GM20000 (cell line): ENCODE results near the gene SPAG8.

Source experiments
- DNase-seq: peaks from one replicate; pipeline ENCODE4 v3.0.0; 2012; ENCODE audit warnings: low spot score
- TF ChIP-seq, protein P1 (sequence below): IDR thresholded peaks from 2 replicates; pipeline ENCODE4 v1.5.1; 2012; ENCODE audit warnings: mild to moderate bottlenecking, control low read depth; ENCODE audit errors: extremely low read depth, missing control alignments

SPAG8 gene

DNA sequence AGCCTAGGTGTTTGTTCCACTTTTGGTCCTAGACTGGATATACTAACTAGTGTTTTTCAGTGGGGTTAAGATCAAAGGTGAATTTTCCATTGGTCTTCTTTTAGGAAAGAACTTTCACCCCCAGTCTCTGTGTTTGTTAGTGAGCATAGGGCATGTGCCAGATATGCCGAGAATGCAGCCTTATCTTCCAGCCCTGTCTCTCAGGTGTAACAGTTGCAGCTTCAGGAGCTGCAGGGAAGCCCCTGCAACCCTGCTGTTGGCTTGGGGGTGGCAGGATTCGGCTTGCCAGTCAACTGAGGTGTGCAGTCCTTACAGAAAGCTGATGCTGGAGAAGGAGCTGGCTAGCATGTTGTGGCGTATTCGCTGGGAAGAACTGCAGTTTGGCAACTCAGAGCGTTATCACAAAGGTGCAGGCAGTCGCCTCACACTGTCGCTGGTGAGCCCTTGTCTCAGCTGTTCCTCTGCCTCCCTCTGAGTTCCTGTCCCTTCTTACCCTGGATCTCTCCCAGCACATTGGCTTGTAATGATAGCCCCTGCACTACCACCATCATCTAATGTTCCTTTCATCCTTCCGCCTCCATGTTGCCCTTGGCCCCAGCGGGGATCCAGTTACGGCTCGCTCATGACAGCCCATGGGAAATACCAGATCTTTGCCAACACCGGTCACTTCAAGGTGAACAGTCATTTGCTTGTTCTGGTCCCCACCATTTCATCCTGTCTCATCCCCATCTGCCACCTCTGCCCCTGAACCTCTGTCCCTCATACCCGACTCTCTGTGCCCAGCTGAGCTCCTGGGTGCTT, 10.5 kb downstream of the SPAG8 start:
- no peak for DNase-seq
- TF ChIP-seq, protein P1, sequence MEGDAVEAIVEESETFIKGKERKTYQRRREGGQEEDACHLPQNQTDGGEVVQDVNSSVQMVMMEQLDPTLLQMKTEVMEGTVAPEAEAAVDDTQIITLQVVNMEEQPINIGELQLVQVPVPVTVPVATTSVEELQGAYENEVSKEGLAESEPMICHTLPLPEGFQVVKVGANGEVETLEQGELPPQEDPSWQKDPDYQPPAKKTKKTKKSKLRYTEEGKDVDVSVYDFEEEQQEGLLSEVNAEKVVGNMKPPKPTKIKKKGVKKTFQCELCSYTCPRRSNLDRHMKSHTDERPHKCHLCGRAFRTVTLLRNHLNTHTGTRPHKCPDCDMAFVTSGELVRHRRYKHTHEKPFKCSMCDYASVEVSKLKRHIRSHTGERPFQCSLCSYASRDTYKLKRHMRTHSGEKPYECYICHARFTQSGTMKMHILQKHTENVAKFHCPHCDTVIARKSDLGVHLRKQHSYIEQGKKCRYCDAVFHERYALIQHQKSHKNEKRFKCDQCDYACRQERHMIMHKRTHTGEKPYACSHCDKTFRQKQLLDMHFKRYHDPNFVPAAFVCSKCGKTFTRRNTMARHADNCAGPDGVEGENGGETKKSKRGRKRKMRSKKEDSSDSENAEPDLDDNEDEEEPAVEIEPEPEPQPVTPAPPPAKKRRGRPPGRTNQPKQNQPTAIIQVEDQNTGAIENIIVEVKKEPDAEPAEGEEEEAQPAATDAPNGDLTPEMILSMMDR = no peak

DNA sequence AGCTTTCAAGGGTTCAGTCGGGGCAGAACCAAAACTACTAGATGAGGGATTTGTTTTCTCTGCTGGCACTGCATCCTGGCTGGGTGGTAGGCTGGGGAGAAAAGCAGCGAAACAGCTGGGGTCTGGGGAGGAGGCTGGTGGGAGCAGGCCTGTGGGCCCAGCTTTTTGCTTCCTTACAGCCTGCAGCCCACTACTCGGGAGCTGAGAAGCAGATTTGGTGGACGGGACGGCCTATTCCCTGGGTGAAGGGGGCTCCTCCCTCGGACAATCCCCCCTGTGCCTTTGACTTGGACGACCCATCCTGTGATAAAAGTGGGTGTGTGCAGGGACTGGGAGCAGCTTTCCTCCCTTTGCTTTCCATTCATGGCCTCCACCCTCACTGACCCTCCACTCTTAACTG, 11.5 kb downstream of the SPAG8 start:
- DNase-seq = no peak
- TF ChIP-seq, protein P1 = no peak

DNA sequence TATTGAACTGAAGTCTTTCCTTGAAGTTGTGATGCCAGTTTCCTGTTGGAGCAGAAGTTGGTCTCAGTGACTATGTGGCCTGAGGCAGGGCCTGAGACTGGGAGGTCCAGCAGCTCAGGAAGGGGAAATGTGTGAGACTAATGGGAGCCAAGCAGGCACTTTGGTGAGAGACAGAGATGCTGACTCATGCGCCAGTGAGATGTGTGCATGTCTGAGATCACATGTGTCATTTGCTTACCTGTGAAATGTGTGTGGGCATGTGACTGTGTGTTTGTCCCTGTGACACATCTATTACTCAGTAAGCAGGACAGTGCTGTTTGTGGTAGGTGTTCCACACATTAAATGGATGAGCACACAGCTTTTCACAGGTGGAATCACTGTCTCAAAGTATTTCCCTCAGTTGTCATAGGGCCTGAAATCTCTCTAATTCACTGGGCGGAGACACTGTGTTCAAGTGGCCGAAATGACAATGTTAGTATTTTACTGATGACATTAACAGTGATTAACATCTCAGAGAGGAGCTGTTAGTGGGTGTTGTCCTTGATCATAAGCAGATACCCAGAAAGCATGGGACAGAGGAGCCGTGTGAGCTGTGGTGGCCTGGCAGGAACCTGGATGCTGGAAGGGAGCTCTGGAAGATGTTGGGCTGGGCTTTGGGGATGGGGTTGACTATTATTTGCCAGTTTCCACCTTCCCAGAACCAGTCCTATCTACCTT, 13.2 kb downstream of the SPAG8 start:
- DNase-seq = no peak
- TF ChIP-seq, protein P1 = no peak

DNA sequence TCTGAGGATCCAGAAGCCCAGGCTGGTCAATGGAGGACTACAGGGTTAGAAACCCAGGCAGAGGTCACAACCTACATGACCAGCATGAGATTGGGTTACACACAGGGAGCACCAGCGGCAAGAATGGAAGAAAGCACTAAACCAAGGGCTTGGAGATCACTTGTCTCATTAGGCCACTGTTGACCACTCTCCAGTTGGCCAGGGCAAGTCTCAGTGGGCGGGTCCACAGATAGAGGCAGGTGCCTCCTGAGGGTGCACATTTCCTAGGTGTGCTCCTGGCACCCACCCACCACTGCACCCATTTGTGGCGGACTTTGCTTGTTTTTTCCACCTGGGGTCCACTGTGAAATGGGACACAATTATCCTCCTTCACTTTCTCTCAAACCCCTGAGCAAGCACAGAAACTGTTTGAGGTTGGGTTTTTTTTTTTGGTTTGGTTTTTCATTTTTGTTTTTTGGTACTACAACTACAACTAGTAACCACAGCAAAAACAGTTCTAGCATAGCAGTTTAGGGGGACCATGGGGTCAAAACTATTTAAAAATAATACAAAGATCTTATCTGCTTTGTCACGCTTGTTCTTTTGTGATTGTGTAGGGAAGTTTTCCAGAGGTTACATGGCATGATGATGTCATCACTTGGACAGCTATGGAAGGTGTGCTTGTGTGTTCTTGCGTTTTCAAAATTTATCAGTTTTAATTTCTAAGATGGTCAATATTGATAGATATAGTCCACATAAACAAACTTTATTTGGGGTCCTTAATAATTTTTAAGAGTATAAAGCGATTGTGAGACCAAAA, 14.6 kb downstream of the SPAG8 start:
- TF ChIP-seq, protein P1 = no peak
- DNase-seq = no peak

DNA sequence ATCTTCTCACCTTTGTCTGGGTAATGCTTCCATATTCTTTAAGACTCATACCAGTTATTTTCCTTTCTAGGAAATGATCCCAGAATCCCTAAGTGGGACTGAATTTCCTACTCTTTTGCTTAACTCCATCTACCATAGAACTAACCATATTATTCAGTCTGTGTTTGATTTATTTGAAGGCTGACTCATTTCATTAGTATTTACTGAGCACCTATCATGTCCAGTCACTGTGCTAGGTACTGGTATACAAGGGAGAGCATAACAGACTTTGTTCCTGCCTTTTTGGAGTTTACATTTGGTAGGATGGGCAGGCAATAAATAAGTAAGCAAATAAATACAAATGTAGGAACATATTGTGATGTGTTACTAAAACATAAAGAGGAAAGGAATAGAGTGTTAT, 16.4 kb downstream of the SPAG8 start:
- TF ChIP-seq, protein P1 = no peak
- no peak for DNase-seq

DNA sequence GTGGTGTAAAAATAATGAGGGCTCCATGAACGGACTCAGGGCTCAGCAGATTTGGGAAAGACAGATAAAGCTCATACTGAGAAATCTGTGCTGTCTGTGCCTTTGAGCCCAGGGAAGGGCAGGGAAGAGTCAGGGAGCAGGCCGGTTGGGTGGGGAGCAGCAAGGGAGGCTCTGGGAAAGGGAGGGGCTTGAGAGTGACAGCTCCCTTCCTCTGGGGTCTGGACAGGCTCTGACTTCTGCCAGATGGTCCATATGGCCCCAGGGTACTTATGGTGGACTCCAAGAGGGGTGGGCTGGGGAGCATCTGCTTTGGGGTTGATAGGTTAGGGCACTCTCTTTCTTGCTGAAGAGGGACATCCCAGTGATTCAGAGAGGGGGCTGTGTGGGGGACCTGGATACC, 18.6 kb downstream of the SPAG8 start:
- no peak for DNase-seq
- TF ChIP-seq, protein P1 = no peak
